Midbrain (tissue), 1 donor: ENCODE data around the gene RHOJ.
"Not testable (repeated sequence)": the region's sequence is repeated elsewhere in the genome, so short reads cannot be mapped to it uniquely, and the experiment has no call there.

Source experiments
- DNase-seq: peaks from one replicate; lab custom pipeline; 2025; lab: John Stamatoyannopoulos, UW

Gene RHOJ

GRCh38 chr14:63268771-63269170 is 64.5 kb downstream of the RHOJ start:
- no peak for DNase-seq

- DNase-seq: no peak
These were observed 65.5 kb downstream of the RHOJ start for GRCh38 chr14:63269561-63270225.

GRCh38 chr14:63273129-63273528 is 68.9 kb downstream of the RHOJ start:
- DNase-seq: no peak

GRCh38 chr14:63273717-63274655 is 69.7 kb downstream of the RHOJ start:
- no peak for DNase-seq

- no peak for DNase-seq
These were observed 71.4 kb downstream of the RHOJ start for GRCh38 chr14:63275611-63276010.

- no peak for DNase-seq
These were observed 71.8 kb downstream of the RHOJ start for GRCh38 chr14:63276016-63276415.

GRCh38 chr14:63276492-63277342 is 72.5 kb downstream of the RHOJ start:
- peak; percentile 61 for DNase-seq

- no peak for DNase-seq
These were observed 73.4 kb downstream of the RHOJ start for GRCh38 chr14:63277591-63278183.

- not testable (repeated sequence) for DNase-seq
These were observed 75.7 kb downstream of the RHOJ start for GRCh38 chr14:63279933-63280332.

- no peak for DNase-seq
These were observed 79.0 kb downstream of the RHOJ start for GRCh38 chr14:63282997-63283883.

GRCh38 chr14:63283884-63284248 is 79.6 kb downstream of the RHOJ start:
- DNase-seq: no peak

GRCh38 chr14:63286071-63286470 is 81.8 kb downstream of the RHOJ start:
- DNase-seq: no peak

GRCh38 chr14:63287666-63288483 is 83.6 kb downstream of the RHOJ start:
- no peak for DNase-seq

GRCh38 chr14:63288853-63289252 is 84.6 kb downstream of the RHOJ start:
- DNase-seq: no peak

GRCh38 chr14:63290741-63291430 is 86.6 kb downstream of the RHOJ start:
- no peak for DNase-seq

- DNase-seq: no peak
These were observed 88.6 kb downstream of the RHOJ start for GRCh38 chr14:63292805-63293204.

GRCh38 chr14:63295231-63295685 is 91.0 kb downstream of the RHOJ start:
- no peak for DNase-seq

GRCh38 chr14:63296060-63296563 is 91.9 kb downstream of the RHOJ start:
- no peak for DNase-seq
